HPDE6-E6E7 (cell line): ENCODE data around the gene PPP1R3A.

Source experiments
- DNase-seq: peaks from one replicate; pipeline ENCODE4 v3.0.0; 2011; ENCODE audit warnings: missing footprints; ENCODE audit errors: extremely low spot score

PPP1R3A gene

DNA sequence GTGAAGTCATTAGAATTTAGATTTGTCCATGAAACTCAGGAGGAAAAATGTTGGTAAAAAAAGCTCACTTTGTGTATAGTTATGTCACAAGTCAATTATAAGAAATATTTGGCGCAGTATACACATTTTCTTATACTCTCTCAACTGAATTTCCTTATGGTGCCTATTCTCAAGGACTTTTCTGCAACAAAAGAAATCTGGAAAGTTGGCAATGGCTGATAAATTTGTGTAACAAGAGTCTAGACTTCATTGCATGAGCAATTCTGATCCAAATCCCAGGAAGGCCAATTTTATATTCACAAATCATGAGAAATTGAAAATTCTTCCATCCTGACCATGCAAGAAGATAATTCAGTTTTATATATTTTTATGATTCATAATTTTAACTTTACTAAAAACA lies 35.7 kb downstream of the PPP1R3A start:
- DNase-seq: no peak

DNA sequence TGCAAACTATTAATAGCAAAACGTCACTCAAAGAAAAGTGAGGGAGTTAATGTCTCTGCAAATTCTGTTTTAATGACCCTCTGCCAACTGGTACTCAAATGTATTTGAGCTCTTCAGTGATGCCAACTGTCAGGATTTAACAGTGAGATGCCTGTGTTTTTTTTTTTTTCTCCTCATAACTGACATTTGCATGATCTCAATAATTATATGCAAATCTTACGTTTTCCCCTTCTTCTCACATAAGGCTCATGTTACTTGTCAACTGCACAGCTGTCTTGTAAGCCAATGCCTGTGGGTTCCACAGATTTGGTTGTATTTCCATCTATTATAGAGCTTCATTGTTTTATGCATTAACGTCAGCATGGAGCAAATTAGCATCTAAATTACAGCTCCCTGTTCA lies 38.2 kb downstream of the PPP1R3A start:
- DNase-seq: no peak

DNA sequence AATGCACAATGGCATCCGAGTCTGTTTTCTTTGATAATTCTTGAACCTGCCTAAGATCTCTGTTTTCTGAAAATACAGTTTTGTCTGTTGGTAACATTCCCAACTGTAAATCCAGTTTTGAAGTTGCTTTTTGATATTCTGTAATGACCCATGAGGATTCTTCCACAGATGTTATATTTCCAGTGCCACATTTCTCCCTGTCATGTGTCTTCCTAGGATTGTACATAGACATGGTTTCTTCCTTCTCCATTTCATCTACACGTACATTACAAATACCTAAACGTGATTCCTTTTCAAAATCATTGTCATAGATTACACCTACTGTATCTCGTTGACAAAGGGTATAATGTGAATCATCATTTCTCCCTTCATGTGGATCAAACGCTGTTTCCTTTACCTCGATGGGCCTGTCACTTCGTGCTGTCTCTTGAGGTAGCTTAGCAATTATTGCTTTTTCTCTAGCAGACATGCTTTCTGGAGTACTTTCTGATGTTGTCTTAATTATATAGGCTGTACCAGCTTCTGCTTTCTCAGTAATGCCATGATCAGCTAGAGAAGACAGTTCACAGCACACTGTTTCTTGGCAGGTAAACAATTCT lies 40.3 kb downstream of the PPP1R3A start:
- DNase-seq: no peak

DNA sequence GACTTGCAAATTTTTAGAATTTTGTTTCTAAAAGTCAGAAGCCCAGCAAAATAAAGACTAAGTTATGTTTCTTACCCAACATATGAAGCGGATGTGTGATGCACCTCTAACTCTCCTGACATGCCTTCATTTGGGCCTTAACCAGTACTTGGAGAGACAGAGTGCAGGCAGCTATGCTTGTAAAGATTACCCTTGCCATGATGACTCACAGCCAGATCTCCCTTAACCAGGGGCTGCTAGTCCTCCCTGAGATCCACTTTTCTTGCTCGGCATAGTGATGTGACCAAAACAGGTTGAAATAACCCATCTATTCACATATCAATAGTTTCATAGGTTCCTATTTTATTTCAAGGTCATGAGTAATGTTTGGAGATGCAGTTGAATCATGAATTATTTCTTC lies 43.6 kb downstream of the PPP1R3A start:
- DNase-seq: no peak

DNA sequence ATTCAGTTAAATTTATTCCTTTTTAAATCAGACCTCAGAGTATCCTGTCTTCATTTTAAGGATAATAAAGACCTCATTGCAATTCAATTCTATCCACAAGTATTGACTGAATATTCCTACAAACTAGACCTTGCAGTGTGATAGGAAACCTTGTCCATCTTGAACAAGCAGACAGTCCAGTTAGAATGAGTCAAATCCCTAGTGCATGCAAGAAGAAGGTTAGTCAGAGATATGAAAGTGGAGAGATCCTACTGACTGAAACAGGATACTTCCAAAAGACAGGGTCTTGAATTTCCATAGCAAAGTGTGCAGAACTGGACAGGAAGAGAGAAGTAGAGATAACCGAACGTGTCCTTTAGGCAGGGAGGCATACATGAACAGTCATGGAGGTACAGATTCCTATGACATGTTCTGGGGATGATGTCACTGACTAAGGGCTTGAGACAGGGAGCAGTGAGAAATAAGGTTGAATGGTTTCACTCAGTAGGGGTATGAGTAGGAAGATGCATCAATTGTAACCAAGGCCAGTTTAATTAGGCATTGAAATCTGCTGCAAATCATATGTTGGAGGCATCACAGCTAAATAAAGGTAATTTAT lies 45.2 kb downstream of the PPP1R3A start:
- no peak for DNase-seq

DNA sequence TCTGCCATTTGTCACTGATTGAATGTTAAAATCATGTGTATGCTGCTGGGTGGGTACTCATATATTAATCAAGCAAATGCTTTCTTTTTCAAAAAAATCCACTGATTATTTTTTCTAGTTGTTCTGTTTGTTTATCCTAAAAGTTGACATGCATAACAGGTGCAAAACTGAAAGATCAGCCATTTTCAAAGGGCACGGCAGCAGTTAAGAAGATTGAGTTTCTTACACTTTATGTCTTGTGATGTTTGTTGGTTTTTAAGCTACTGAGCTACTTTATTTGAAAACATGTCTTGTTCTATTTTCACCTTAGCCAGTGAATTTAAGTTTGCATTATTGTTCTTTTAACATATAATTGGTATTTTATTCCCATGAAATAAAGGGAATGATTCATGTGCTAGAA lies 45.8 kb downstream of the PPP1R3A start:
- no peak for DNase-seq

DNA sequence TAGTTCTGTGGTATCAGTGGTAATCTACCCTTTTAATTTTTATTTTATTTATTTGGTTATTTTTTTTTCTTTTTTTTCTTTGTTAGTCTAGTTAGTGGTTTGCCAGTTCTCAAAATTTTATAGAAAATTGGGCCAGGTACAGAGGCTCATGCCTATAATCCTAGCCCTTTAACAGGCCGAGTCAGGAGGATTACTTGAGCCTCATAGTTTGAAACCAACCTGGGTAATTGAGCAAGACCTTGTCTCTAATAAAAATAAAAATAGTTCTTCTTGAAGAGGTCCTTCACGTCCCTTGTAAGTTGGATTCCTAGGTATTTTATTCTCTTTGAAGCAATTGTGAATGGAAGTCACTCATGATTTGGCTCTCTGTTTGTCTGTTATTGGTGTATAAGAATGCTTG lies 51.5 kb downstream of the PPP1R3A start:
- DNase-seq: no peak

DNA sequence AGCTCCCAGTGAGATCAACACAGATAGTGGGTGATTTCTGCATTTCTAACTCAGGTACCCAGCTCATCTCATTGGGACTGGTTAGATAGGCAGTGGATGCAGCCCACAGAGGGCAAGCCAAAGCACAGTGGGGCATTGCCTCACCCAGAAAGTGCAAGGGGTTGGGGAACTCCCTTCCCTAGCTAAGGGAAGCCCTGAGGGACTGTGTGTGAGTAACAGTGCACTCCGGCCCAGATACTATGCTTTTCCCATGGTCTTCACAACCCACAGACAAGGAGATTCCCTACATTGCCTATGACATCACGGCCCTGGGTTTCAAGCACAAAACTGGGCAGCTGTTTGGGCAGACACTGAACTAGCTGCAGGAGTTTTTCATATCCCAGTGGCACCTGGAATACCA lies 62.8 kb downstream of the PPP1R3A start:
- DNase-seq: no peak

DNA sequence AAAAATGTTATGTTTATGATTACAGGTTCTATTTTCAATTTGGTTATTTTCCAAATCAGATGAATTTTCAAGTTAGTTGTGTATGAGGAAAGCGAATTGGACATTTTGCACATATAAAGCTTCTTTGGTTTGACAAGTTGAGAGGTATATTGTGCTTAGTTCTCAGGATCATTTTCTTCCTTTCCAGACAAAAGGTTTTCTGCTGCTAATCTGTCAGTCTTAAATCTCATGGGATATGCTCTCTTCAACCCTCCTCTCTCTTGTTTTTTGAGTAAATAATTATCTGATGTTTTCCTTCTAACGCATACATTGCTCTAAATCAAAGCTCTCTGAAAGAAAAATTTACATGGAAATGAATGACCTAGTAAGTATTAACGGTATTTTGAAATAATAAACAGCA lies 77.9 kb downstream of the PPP1R3A start:
- DNase-seq: no peak

DNA sequence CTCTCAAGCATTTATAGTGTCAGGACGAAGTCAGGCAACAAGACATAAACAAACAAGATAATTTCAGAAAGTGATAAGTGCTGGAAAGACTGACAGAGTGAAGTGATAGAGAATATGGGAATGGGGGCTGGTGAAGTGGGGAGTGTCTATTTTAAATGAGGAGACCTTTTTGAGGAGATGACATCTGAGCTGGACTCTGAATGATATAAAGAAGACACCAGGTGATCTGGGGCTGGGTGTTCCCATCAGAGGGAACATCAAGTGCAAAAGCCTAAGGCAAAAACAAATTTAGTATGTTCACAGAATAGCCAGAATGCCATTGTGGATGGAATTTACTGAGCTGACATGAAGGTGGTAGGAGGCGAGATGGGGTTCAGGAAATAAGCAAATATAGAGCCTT lies 83.4 kb downstream of the PPP1R3A start:
- DNase-seq: no peak

DNA sequence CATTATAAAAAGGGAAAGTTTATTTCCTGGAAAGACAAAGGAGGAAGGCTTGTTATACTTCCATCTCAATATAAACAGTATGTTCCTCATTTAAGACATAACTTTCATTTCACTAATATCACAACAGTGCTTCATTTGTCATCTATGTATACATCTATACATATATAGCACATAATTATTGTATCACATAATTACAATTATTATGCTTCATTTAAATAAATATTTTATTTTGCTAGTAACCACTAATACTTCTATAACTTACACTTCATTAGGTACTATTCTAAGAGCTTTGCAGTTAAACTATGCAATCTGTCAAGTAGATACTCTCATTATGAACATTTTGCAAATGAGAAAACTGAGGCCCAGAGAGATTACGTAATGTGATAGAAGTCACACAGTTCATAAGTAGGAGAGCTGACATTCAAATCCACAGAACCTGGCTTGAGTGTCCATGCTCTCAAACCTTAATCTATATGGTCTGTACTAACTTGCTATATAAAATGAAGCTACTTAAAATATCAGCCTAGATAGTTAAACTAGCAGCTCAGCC lies 86.5 kb downstream of the PPP1R3A start:
- DNase-seq: no peak

DNA sequence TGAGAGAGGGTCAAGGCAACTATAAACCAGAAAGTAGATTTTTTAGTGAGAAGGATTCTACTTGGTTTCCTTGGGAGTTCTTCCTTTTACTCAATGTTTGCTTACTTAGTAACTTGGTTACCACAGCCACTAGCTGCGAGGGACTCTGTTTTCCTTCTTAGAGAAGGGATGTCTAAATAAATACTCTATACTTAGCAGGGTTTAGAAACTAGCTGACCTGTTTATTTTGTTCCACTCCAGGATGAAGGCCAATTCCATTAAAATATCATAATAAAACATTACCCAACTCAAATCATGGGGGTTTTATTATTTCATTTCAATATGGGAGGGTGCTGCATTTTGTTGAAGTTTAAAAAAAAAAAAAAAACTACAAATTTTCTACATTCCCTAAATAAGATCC lies 87.3 kb downstream of the PPP1R3A start:
- no peak for DNase-seq

DNA sequence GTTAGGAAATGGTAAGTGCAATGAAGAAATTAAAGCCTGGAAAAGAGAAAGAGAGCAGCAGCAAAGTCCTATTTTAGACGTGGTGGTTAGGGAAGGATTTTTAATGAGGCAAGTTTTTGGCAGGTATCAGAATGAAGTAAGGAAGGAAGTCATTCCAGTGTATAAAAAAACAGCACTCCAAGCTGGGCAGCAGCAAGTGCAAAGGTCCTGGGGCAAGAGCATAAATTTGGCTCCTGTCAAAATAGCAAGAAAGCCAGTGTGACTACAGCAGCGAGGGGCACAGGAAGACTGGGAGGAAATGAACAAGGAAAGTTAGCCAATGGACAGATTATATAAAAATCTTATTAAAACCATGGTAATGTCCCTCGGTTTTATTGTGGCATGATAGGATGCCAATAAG lies 90.2 kb downstream of the PPP1R3A start:
- no peak for DNase-seq
